H9 (cell line): Measurements from ENCODE around the gene KMT5B. TPM values are rescaled to one million over a fixed set of nuclear protein-coding genes. Genes with fewer than 3 reads are reported as not detected.

ENCODE experiments used
- DNase-seq: peaks from one replicate; pipeline ENCODE4 v3.0.0-alpha.2; 2017
- H2AFZ ChIP-seq: one replicate; pipeline ENCODE4 v1.6.1; 2013; ENCODE audit warnings: mild to moderate bottlenecking, low read length, control low read depth, moderate library complexity
- H2AK5ac ChIP-seq: 2 replicates; pipeline ENCODE4 v1.6.1; 2013; ENCODE audit warnings: low read length, control low read depth, mixed read lengths; ENCODE audit not compliant: insufficient read length
- H2BK120ac ChIP-seq: one replicate; pipeline ENCODE4 v1.6.1; 2013; ENCODE audit warnings: low read depth, mild to moderate bottlenecking, low read length, control low read depth, inconsistent platforms; ENCODE audit not compliant: poor library complexity, severe bottlenecking
- H2BK12ac ChIP-seq: 2 replicates; pipeline ENCODE4 v1.6.1; 2013; ENCODE audit warnings: low read length, control low read depth, mixed read lengths, low read depth; ENCODE audit not compliant: insufficient read length
- H2BK15ac ChIP-seq: 2 replicates; pipeline ENCODE4 v1.6.1; 2013; ENCODE audit warnings: low read depth, low read length, control low read depth
- H2BK20ac ChIP-seq: one replicate; pipeline ENCODE4 v1.6.1; 2013; ENCODE audit warnings: low read depth, mild to moderate bottlenecking, low read length, control low read depth, inconsistent platforms; ENCODE audit not compliant: poor library complexity, severe bottlenecking
- H2BK5ac ChIP-seq: 2 replicates; pipeline ENCODE4 v1.6.1; 2013; ENCODE audit warnings: low read length, control low read depth, mixed read lengths; ENCODE audit not compliant: insufficient read length
- H3K14ac ChIP-seq: 2 replicates; pipeline ENCODE4 v1.6.1; 2013; ENCODE audit warnings: low read length, control low read depth; ENCODE audit not compliant: insufficient read depth
- H3K18ac ChIP-seq: 2 replicates; pipeline ENCODE4 v1.6.1; 2013; ENCODE audit warnings: low read depth, mild to moderate bottlenecking, mixed read lengths, low read length, control low read depth; ENCODE audit not compliant: insufficient read length
- H3K23ac ChIP-seq: 2 replicates; pipeline ENCODE4 v1.6.1; 2013; ENCODE audit warnings: low read length, control low read depth, mixed read lengths, low read depth; ENCODE audit not compliant: insufficient read length
- H3K23me2 ChIP-seq: 2 replicates; pipeline ENCODE4 v1.6.1; 2013; ENCODE audit warnings: low read depth, mild to moderate bottlenecking, mixed read lengths, low read length, control low read depth; ENCODE audit not compliant: insufficient read length, poor library complexity, severe bottlenecking
- H3K27ac ChIP-seq: 2 replicates; pipeline ENCODE4 v1.5.1; 2013; ENCODE audit warnings: low read length, control low read depth, mixed read lengths, low read depth; ENCODE audit not compliant: insufficient read length
- H3K27me3 ChIP-seq: 2 replicates; pipeline ENCODE4 v1.6.1; 2013; ENCODE audit warnings: low read length, control low read depth, inconsistent platforms; ENCODE audit not compliant: insufficient read depth
- H3K4ac ChIP-seq: 2 replicates; pipeline ENCODE4 v1.6.1; 2013; ENCODE audit warnings: low read depth, mild to moderate bottlenecking, control low read depth, inconsistent platforms, low read length, moderate library complexity
- H3K4me1 ChIP-seq: 2 replicates; pipeline ENCODE4 v1.6.1; 2013; ENCODE audit warnings: low read length, control low read depth, inconsistent platforms; ENCODE audit not compliant: insufficient read depth
- H3K4me2 ChIP-seq: 2 replicates; pipeline ENCODE4 v1.6.1; 2013; ENCODE audit warnings: low read length, control low read depth, mixed read lengths; ENCODE audit not compliant: insufficient read length, insufficient read depth
- H3K56ac ChIP-seq: 2 replicates; pipeline ENCODE4 v1.6.1; 2013; ENCODE audit warnings: low read depth, mild to moderate bottlenecking, mixed read lengths, low read length, control low read depth; ENCODE audit not compliant: insufficient read length
- H3K79me1 ChIP-seq: 2 replicates; pipeline ENCODE4 v1.6.1; 2013; ENCODE audit warnings: low read depth, mild to moderate bottlenecking, moderate library complexity, low read length, control low read depth, inconsistent platforms; ENCODE audit not compliant: insufficient read depth, poor library complexity, severe bottlenecking
- H3K79me2 ChIP-seq: 2 replicates; pipeline ENCODE4 v1.6.1; 2013; ENCODE audit warnings: low read length, control low read depth, inconsistent platforms; ENCODE audit not compliant: insufficient read depth
- H3K9ac ChIP-seq: 2 replicates; pipeline ENCODE4 v1.6.1; 2013; ENCODE audit warnings: low read length, control low read depth, mixed read lengths; ENCODE audit not compliant: insufficient read length; ENCODE audit errors: extremely low read depth
- H3K9me3 ChIP-seq: one replicate; pipeline ENCODE4 v1.6.1; 2013; ENCODE audit warnings: low read depth, low read length, inconsistent platforms; ENCODE audit not compliant: control insufficient read depth
- H3T11ph ChIP-seq: one replicate; pipeline ENCODE4 v1.6.1; 2013; ENCODE audit warnings: mild to moderate bottlenecking, low read length, control low read depth, inconsistent platforms
- H4K20me1 ChIP-seq: one replicate; pipeline ENCODE4 v1.6.1; 2013; ENCODE audit not compliant: control insufficient read depth, insufficient read length, insufficient read depth
- H4K5ac ChIP-seq: 2 replicates; pipeline ENCODE4 v1.6.1; 2013; ENCODE audit warnings: low read depth, mild to moderate bottlenecking, mixed read lengths, low read length, control low read depth; ENCODE audit not compliant: insufficient read length
- H4K8ac ChIP-seq: replicated peaks from 2 replicates; pipeline ENCODE4 v1.6.1; 2013; ENCODE audit warnings: low read length, control low read depth, mixed read lengths, low read depth; ENCODE audit not compliant: insufficient read length
- H4K91ac ChIP-seq: 2 replicates; pipeline ENCODE4 v1.6.1; 2013; ENCODE audit warnings: low read depth, mild to moderate bottlenecking, moderate library complexity, mixed read lengths, low read length, control low read depth; ENCODE audit not compliant: insufficient read length
- H3K27ac Mint-ChIP-seq, 3 experiments: 2 replicates in 2 of 3; 3 replicates in 1 of 3; pipeline ENCODE4 v1.8.0; 2020 to 2021; ENCODE audit warnings: mixed read lengths in 3 of 3, mild to moderate bottlenecking in 1 of 3, moderate library complexity in 1 of 3
- H3K27me3 Mint-ChIP-seq: 2 replicates; pipeline ENCODE4 v1.8.0; 2021; ENCODE audit warnings: low read depth, mild to moderate bottlenecking, moderate library complexity, mixed read lengths
- H3K36me3 Mint-ChIP-seq, 3 experiments: 2 replicates in 2 of 3; 3 replicates in 1 of 3; pipeline ENCODE4 v1.8.0; 2020 to 2021; ENCODE audit warnings: low read depth in 3 of 3, mixed read lengths in 3 of 3; ENCODE audit not compliant: insufficient read depth in 1 of 3
- H3K4me1 Mint-ChIP-seq, 2 experiments: 2 replicates each; pipeline ENCODE4 v1.8.0; 2020; ENCODE audit warnings: mixed read lengths in 2 of 2
- H3K4me3 Mint-ChIP-seq, 2 experiments: 2 replicates in 1 of 2; 3 replicates in 1 of 2; pipeline ENCODE4 v1.8.0; 2020 to 2021; ENCODE audit warnings: mild to moderate bottlenecking in 2 of 2, mixed read lengths in 2 of 2, moderate library complexity in 1 of 2
- H3K9me3 Mint-ChIP-seq, 2 experiments: 2 replicates in 1 of 2; 3 replicates in 1 of 2; pipeline ENCODE4 v1.8.0; 2020; ENCODE audit warnings: mild to moderate bottlenecking in 2 of 2, mixed read lengths in 2 of 2, moderate library complexity in 1 of 2
- WGBS: extraction: QIAGEN DNeasy Blood & Tissue Kit; methylation state at CpG from one replicate; pipeline ENCODE4 v1.1.7; 2013; ENCODE audit warnings: missing lambda C conversion rate, low lambda C conversion rate, mixed read lengths; ENCODE audit not compliant: insufficient read length; ENCODE audit errors: extremely low coverage; 5-methylcytosine and 5-hydroxymethylcytosine counted together
- total RNA-seq: library from RNA; stranded (reverse); gene quantifications from 2 replicates; pipeline ENCODE4 v1.2.1, GENCODE V29; 2021
- TF ChIP-seq, protein P1 (sequence below): fragments of 200-600 bp; sonication (generic); conservative IDR thresholded peaks from 3 replicates; pipeline ENCODE4 v1.8.0; 2021; ENCODE audit warnings: antibody characterized with exemption, mild to moderate bottlenecking

The KMT5B gene
- total RNA-seq, 1 experiment from 2014 or later = 61.6 TPM

DNA sequence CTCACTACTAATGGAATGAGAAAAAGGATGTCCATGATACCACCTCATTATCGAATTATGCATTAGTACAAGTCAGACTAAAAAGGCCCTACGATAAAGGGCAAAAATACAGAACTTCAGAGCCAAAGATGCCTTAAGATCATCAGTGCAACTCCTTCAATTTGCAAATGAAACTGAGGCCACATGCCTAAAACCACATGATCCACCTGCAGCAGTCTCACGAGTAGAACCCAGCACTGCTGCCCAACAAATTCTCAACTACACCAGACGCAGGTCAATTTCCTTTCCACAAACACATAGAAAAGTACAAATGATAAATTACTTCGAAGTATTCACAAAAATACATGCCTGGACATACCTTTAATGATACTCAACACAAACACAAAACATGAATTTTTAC, 20.1 kb downstream of the KMT5B start:
- Mint-ChIP-seq H3K36me3 (peaks cover 0 to 13% (median 10%) of the 10 kb centered on the region in 3 experiments; a peak in 5 of 7 replicates), H3K4me3 (no peak overlapping the region), H3K9me3 (no peaks in the 10 kb centered on the region), H3K27ac (peak overlapping the region in 2 of 3 experiments; percentile 30; a peak in 2 of 7 replicates), H3K4me1 (peaks cover 20 to 21% of the 10 kb centered on the region in 2 experiments), H3K27me3 (no peaks in the 10 kb centered on the region)
- no peak overlapping the region for H2AFZ ChIP-seq
- H3K27me3 ChIP-seq = no peaks in the 10 kb centered on the region
- H2AK5ac ChIP-seq = no peak overlapping the region
- H4K91ac ChIP-seq = no peak overlapping the region
- H3K14ac ChIP-seq = no peak overlapping the region
- H3K4me1 ChIP-seq = no peaks in the 10 kb centered on the region
- H3K9me3 ChIP-seq = no peaks in the 10 kb centered on the region
- no peaks in the 10 kb centered on the region for H4K20me1 ChIP-seq
- H4K8ac ChIP-seq = no peak overlapping the region
- H3K4me2 ChIP-seq = no peak overlapping the region
- no peak overlapping the region for H3T11ph ChIP-seq
- no peak overlapping the region for H3K27ac ChIP-seq
- no peak overlapping the region for H4K5ac ChIP-seq
- H3K79me2 ChIP-seq = peaks cover 24% of the 10 kb centered on the region; the same call in 1 of the 2 replicates
- no peak overlapping the region for H2BK12ac ChIP-seq
- DNase-seq = no peak
- H3K23me2 ChIP-seq = no peaks in the 10 kb centered on the region
- H3K79me1 ChIP-seq = peaks cover 6% of the 10 kb centered on the region
- no peak overlapping the region for H3K18ac ChIP-seq
- H2BK15ac ChIP-seq = no peak overlapping the region
- TF ChIP-seq, protein P1, sequence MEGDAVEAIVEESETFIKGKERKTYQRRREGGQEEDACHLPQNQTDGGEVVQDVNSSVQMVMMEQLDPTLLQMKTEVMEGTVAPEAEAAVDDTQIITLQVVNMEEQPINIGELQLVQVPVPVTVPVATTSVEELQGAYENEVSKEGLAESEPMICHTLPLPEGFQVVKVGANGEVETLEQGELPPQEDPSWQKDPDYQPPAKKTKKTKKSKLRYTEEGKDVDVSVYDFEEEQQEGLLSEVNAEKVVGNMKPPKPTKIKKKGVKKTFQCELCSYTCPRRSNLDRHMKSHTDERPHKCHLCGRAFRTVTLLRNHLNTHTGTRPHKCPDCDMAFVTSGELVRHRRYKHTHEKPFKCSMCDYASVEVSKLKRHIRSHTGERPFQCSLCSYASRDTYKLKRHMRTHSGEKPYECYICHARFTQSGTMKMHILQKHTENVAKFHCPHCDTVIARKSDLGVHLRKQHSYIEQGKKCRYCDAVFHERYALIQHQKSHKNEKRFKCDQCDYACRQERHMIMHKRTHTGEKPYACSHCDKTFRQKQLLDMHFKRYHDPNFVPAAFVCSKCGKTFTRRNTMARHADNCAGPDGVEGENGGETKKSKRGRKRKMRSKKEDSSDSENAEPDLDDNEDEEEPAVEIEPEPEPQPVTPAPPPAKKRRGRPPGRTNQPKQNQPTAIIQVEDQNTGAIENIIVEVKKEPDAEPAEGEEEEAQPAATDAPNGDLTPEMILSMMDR = no peak
- WGBS = no CpG with 5 or more reads among the region's 5 CpGs
- no peak overlapping the region for H2BK5ac ChIP-seq
- no peak overlapping the region for H3K23ac ChIP-seq
- no peak overlapping the region for H2BK20ac ChIP-seq
- H3K9ac ChIP-seq = no peak overlapping the region
- H2BK120ac ChIP-seq = no peak overlapping the region
- H3K56ac ChIP-seq = no peak overlapping the region
- H3K4ac ChIP-seq = no peak overlapping the region
